ENCODE data around the gene ZFP91.

ZFP91 gene

GRCh38 chr11:58639103-58639502 is 60.2 kb downstream of the ZFP91 start:
- no peaks in the 10 kb centered on the region for H3K27me3 Mint-ChIP-seq
- no peaks in the 10 kb centered on the region for H3K36me3 Mint-ChIP-seq
- H3K4me3 Mint-ChIP-seq = no peak overlapping the region
- H3K9me3 Mint-ChIP-seq = no peaks in the 10 kb centered on the region
- no peak overlapping the region for H3K27ac Mint-ChIP-seq
- peaks cover 23% of the 10 kb centered on the region for H3K4me1 Mint-ChIP-seq

- H3K9me3 Mint-ChIP-seq = no peaks in the 10 kb centered on the region
- no peaks in the 10 kb centered on the region for H3K27me3 Mint-ChIP-seq
- H3K36me3 Mint-ChIP-seq = no peaks in the 10 kb centered on the region
- peaks cover 23% of the 10 kb centered on the region for H3K4me1 Mint-ChIP-seq
- H3K27ac Mint-ChIP-seq = peak overlapping the region; percentile 60
- H3K4me3 Mint-ChIP-seq = peak overlapping the region; percentile 30
Observed at GRCh38 chr11:58639669-58640068, 60.8 kb downstream of the ZFP91 start.

- H3K27me3 Mint-ChIP-seq = no peaks in the 10 kb centered on the region
- peaks cover 23% of the 10 kb centered on the region for H3K4me1 Mint-ChIP-seq
- H3K36me3 Mint-ChIP-seq = no peaks in the 10 kb centered on the region
- peak overlapping the region; percentile 27 for H3K4me3 Mint-ChIP-seq
- peak overlapping the region; percentile 60 for H3K27ac Mint-ChIP-seq
- no peaks in the 10 kb centered on the region for H3K9me3 Mint-ChIP-seq
Observed at GRCh38 chr11:58640386-58641023, 61.6 kb downstream of the ZFP91 start.

- no peaks in the 10 kb centered on the region for H3K27me3 Mint-ChIP-seq
- H3K4me3 Mint-ChIP-seq = no peak overlapping the region
- peaks cover 23% of the 10 kb centered on the region for H3K4me1 Mint-ChIP-seq
- no peak overlapping the region for H3K27ac Mint-ChIP-seq
- H3K36me3 Mint-ChIP-seq = peaks cover 4% of the 10 kb centered on the region
- no peaks in the 10 kb centered on the region for H3K9me3 Mint-ChIP-seq
Observed at GRCh38 chr11:58641341-58641740, 62.5 kb downstream of the ZFP91 start.

GRCh38 chr11:58641803-58642581 is 63.1 kb downstream of the ZFP91 start:
- Mint-ChIP-seq H3K27ac (no peak overlapping the region), H3K36me3 (peaks cover 5% of the 10 kb centered on the region), H3K9me3 (no peaks in the 10 kb centered on the region)

GRCh38 chr11:58645854-58646253 is 67.0 kb downstream of the ZFP91 start:
- H3K4me1 Mint-ChIP-seq = peaks cover 10% of the 10 kb centered on the region
- H3K27ac Mint-ChIP-seq = no peak overlapping the region
- H3K27me3 Mint-ChIP-seq = no peaks in the 10 kb centered on the region

More at GRCh38 chr11:58641803-58642581, 63.1 kb downstream of the ZFP91 start:
- Mint-ChIP-seq H3K27me3 (no peaks in the 10 kb centered on the region), H3K4me3 (no peak overlapping the region), H3K4me1 (peaks cover 23% of the 10 kb centered on the region)

DNA sequence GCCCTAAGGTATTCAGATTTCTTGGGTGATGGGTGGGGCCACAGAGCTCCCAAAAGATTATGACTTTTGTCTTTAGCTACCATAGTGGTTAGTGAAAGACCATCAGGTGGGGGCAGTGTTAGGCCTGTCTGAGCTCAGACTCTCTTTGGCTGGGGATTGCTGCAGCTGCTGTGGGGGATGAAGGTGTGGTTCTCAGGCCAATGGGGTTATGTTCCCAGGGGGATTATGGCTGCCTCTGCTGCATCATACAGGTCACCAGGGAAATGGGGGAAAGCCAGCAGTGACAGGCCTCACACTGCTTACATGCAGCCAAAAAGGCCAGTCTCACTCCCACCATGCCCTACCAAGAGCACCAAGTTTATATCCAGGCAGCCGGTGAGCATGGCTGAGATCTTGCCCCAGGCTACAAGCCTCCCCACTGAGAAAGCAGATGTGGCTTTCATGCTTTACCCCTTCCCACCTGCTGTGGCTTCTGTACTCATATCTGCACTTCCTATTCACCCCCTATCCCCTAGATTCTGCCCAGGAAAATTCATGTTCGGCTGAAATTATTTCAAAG is 68.4 kb downstream of the ZFP91 start:
- H3K9me3 Mint-ChIP-seq = no peaks in the 10 kb centered on the region
- no peaks in the 10 kb centered on the region for H3K4me1 Mint-ChIP-seq
- H3K4me3 Mint-ChIP-seq = no peak overlapping the region
- no peaks in the 10 kb centered on the region for H3K27me3 Mint-ChIP-seq
- no peak overlapping the region for H3K27ac Mint-ChIP-seq
- H3K36me3 Mint-ChIP-seq = peaks cover 5% of the 10 kb centered on the region

More at GRCh38 chr11:58645854-58646253, 67.0 kb downstream of the ZFP91 start:
- Mint-ChIP-seq H3K4me3 (no peak overlapping the region), H3K9me3 (no peaks in the 10 kb centered on the region), H3K36me3 (peaks cover 5% of the 10 kb centered on the region)

DNA sequence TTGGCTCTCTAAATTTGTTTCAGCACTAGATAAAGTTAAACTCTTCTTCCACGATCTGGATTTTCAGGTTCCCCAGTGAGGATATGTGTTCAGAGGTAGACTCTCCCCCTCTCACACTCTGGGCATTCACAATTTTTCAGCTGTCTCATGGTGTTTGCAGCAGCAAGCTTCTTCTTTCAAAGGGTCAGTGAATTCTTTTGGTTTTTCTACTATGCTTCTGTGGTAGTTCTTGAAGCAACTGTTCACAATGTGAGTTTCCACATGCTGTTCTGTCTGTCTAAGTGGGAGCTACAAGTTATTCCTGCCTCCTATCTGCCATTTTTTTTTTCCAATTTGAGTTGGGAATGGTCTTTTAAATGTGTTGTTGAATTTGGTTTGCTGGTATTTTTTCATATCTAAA is 69.0 kb downstream of the ZFP91 start:
- Mint-ChIP-seq H3K4me1 (no peaks in the 10 kb centered on the region), H3K9me3 (no peaks in the 10 kb centered on the region), H3K27me3 (no peaks in the 10 kb centered on the region), H3K27ac (peak overlapping the region; percentile 38), H3K36me3 (peaks cover 5% of the 10 kb centered on the region), H3K4me3 (no peak overlapping the region)

DNA sequence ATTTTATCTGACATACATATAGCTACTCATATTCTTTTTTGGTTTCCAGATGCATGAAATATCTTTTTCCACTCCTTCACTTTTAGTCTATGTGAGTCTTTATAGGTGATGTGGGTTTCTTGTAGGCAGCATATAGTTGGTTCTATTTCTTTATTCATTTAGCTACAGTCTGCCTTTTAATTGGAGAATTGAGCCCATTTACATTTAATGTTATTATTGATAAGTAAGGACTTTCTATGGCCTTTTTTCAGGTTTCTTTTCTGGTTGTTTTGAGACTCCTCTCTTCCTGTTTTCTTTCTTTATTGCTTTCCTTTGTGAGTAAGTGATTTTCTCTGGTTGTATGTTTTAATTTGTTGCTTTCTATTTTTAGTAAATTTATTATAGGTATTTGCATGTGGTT is 70.8 kb downstream of the ZFP91 start:
- Mint-ChIP-seq H3K36me3 (peaks cover 5% of the 10 kb centered on the region), H3K4me3 (no peak overlapping the region), H3K9me3 (no peaks in the 10 kb centered on the region), H3K4me1 (peaks cover 7% of the 10 kb centered on the region), H3K27me3 (no peaks in the 10 kb centered on the region), H3K27ac (no peak overlapping the region)

- Mint-ChIP-seq H3K9me3 (no peaks in the 10 kb centered on the region), H3K36me3 (peaks cover 5% of the 10 kb centered on the region), H3K4me3 (no peak overlapping the region), H3K27ac (no peak overlapping the region), H3K27me3 (no peaks in the 10 kb centered on the region), H3K4me1 (peaks cover 9% of the 10 kb centered on the region)
Observed at GRCh38 chr11:58650496-58650895, 71.6 kb downstream of the ZFP91 start.

GRCh38 chr11:58652726-58653280 is 73.9 kb downstream of the ZFP91 start:
- no peak overlapping the region for H3K4me3 Mint-ChIP-seq
- no peaks in the 10 kb centered on the region for H3K36me3 Mint-ChIP-seq
- no peaks in the 10 kb centered on the region for H3K9me3 Mint-ChIP-seq
- H3K27ac Mint-ChIP-seq = no peak overlapping the region
- peaks cover 9% of the 10 kb centered on the region for H3K4me1 Mint-ChIP-seq
- H3K27me3 Mint-ChIP-seq = no peaks in the 10 kb centered on the region

GRCh38 chr11:58654079-58654907 is 75.4 kb downstream of the ZFP91 start:
- Mint-ChIP-seq H3K4me3 (no peak overlapping the region), H3K27ac (no peak overlapping the region), H3K9me3 (no peaks in the 10 kb centered on the region), H3K36me3 (no peaks in the 10 kb centered on the region), H3K27me3 (no peaks in the 10 kb centered on the region), H3K4me1 (peaks cover 9% of the 10 kb centered on the region)

DNA sequence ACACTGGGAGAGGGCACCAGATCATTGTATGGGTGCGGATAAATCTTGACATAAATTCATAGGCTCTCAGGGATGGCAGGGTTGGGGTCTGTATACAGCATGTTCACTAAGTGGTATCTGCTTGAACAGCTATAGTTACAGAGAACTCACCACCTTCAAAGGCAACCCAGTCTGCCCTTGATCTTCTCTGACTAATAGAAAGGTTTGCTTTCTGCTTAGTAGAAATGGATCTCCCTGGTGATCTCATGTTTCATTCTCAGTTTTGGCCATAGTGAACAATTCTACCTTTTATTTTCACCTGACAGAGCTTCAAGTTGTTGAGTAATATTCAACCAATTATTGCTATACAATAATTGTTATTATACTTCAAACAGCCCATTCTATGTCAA is 76.0 kb downstream of the ZFP91 start:
- no peak overlapping the region for H3K4me3 Mint-ChIP-seq
- no peaks in the 10 kb centered on the region for H3K36me3 Mint-ChIP-seq
- no peaks in the 10 kb centered on the region for H3K9me3 Mint-ChIP-seq
- no peaks in the 10 kb centered on the region for H3K27me3 Mint-ChIP-seq
- H3K4me1 Mint-ChIP-seq = peaks cover 9% of the 10 kb centered on the region
- no peak overlapping the region for H3K27ac Mint-ChIP-seq

- no peaks in the 10 kb centered on the region for H3K9me3 Mint-ChIP-seq
- H3K4me1 Mint-ChIP-seq = peaks cover 9% of the 10 kb centered on the region
- no peak overlapping the region for H3K27ac Mint-ChIP-seq
- H3K4me3 Mint-ChIP-seq = no peak overlapping the region
- no peaks in the 10 kb centered on the region for H3K36me3 Mint-ChIP-seq
- no peaks in the 10 kb centered on the region for H3K27me3 Mint-ChIP-seq
Observed at GRCh38 chr11:58656348-58656747, 77.5 kb downstream of the ZFP91 start.

DNA sequence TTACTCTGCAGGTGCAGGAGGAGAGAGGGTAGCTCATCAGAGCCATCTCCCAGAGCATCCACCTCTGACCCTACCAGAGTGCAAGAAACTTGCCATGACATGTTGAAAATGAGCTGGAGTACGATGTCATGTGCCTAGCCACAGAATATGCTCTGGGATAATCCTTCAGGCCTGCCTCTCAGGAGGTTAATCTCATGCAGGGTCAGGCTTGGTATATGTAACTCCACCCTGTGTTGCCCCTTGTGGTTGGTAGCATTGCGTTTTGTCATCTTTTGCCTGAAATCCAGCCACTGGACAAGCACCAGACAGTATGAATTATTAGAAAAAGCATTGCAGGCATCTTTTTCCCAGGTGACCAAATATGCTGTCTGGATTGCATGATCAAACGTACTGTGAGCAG is 79.8 kb downstream of the ZFP91 start:
- Mint-ChIP-seq H3K4me3 (no peak overlapping the region), H3K27ac (no peak overlapping the region), H3K36me3 (no peaks in the 10 kb centered on the region), H3K27me3 (no peaks in the 10 kb centered on the region), H3K4me1 (peaks cover 9% of the 10 kb centered on the region), H3K9me3 (no peaks in the 10 kb centered on the region)

All from activated naive CD4-positive, alpha-beta T cell treated with anti-CD3 and anti-CD28 coated beads, Interleukin-2, amount 50 U/mL, for 24 hours (primary cell).